Gastroesophageal sphincter (tissue), 4 donors: ENCODE measurements around the gene DOCK2. TPM values are rescaled to one million over a fixed set of nuclear protein-coding genes. Genes with fewer than 3 reads are reported as not detected.

Source experiments
- ATAC-seq: fragments of 150-250 bp; one replicate; pipeline ENCODE4 v1.9.1; 2016; ENCODE audit warnings: mild to moderate bottlenecking, moderate library complexity
- H3K27ac ChIP-seq, 4 donors: fragments of 200-600 bp; sonication (generic) in 3 of 4; 1 replicate in 3 of 4; 2 replicates in 1 of 4; pipeline ENCODE4 v1.5.1; 2016 to 2019
- H3K27me3 ChIP-seq: fragments of 200-600 bp; sonication (generic); one replicate; pipeline ENCODE4 v1.5.1; 2019
- H3K36me3 ChIP-seq, 2 donors: fragments of 200-600 bp; sonication (generic); one replicate each; pipeline ENCODE4 v1.5.1; 2019; ENCODE audit warnings: control low read depth in 1 of 2
- H3K4me1 ChIP-seq, 3 donors: fragments of 200-600 bp; sonication (generic); 1 replicate in 2 of 3; 2 replicates in 1 of 3; pipeline ENCODE4 v1.5.1; 2016 to 2019; ENCODE audit warnings: control low read depth in 2 of 3
- H3K4me3 ChIP-seq, 2 donors: fragments of 200-600 bp; sonication (generic); one replicate each; pipeline ENCODE4 v1.5.1; 2019; ENCODE audit warnings: mild to moderate bottlenecking in 1 of 2, moderate library complexity in 1 of 2
- H3K9me3 ChIP-seq, 3 donors: fragments of 200-600 bp; sonication (generic); one replicate each; pipeline ENCODE4 v1.5.1; 2017 to 2019; ENCODE audit warnings: control low read depth in 2 of 3
- EP300 ChIP-seq: sonication (generic); formaldehyde crosslinking; IDR thresholded peaks from one replicate; pipeline ENCODE4 v1.6.1; 2017; ENCODE audit warnings: antibody characterized with exemption, mild to moderate bottlenecking
- POLR2A ChIP-seq, 2 donors: fragments of 450-650 bp; IDR thresholded peaks; one replicate each; pipeline ENCODE4 v1.6.1; 2017; ENCODE audit warnings: antibody characterized with exemption in 2 of 2, mild to moderate bottlenecking in 2 of 2, moderate library complexity in 1 of 2
- POLR2AphosphoS5 ChIP-seq: sonication (generic); formaldehyde crosslinking; IDR thresholded peaks from one replicate; pipeline ENCODE4 v1.6.1; 2017; ENCODE audit warnings: antibody characterized with exemption
- WGBS, 2 donors: methylation state at CpG; one replicate each; pipeline ENCODE4 v1.1.5; 2018; ENCODE audit warnings: low coverage in 1 of 2; 5-methylcytosine and 5-hydroxymethylcytosine counted together
- total RNA-seq, 4 donors: library from RNA; depleted of rRNA; stranded (reverse); fragments of >200 nt; gene quantifications; one replicate each; pipeline ENCODE4 v1.1.0, GENCODE V29; 2016
- TF ChIP-seq, protein P1 (sequence below), 4 experiments: fragments of 200-600 bp in 2 of 4; fragments of 450-650 bp in 2 of 4; sonication (generic) in 1 of 4; IDR thresholded peaks; one replicate each; pipeline ENCODE4 v1.5.1; 2017 to 2019; ENCODE audit warnings: antibody characterized with exemption in 4 of 4, mild to moderate bottlenecking in 2 of 4, moderate library complexity in 2 of 4

Gene DOCK2
- total RNA-seq, 4 donors from 2014 or later: 9.3 to 20.6 (median 11.8) TPM

GRCh38 chr5:169728418-169728817, 91.3 kb downstream of the DOCK2 start:
- ATAC-seq: no peak
- Histone ChIP-seq H3K27me3 (peaks cover 18% of the 10 kb centered on the region), H3K4me1 (no peaks in the 10 kb centered on the region), H3K36me3 (no peaks in the 10 kb centered on the region), H3K9me3 (no peaks in the 10 kb centered on the region), H3K27ac (no peak overlapping the region), H3K4me3 (no peak overlapping the region)
- WGBS, 2 donors: 67 to 100% methylated on average over 1 of the region's 1 CpG
- no peak for TF ChIP-seq POLR2A (IDR thresholded peaks at IDR 0.05)
- TF ChIP-seq, protein P1, sequence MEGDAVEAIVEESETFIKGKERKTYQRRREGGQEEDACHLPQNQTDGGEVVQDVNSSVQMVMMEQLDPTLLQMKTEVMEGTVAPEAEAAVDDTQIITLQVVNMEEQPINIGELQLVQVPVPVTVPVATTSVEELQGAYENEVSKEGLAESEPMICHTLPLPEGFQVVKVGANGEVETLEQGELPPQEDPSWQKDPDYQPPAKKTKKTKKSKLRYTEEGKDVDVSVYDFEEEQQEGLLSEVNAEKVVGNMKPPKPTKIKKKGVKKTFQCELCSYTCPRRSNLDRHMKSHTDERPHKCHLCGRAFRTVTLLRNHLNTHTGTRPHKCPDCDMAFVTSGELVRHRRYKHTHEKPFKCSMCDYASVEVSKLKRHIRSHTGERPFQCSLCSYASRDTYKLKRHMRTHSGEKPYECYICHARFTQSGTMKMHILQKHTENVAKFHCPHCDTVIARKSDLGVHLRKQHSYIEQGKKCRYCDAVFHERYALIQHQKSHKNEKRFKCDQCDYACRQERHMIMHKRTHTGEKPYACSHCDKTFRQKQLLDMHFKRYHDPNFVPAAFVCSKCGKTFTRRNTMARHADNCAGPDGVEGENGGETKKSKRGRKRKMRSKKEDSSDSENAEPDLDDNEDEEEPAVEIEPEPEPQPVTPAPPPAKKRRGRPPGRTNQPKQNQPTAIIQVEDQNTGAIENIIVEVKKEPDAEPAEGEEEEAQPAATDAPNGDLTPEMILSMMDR (IDR thresholded peaks at IDR 0.05): no peak
- TF ChIP-seq POLR2AphosphoS5: no peak
- TF ChIP-seq EP300: no peak

GRCh38 chr5:169731221-169731620, 94.1 kb downstream of the DOCK2 start:
- ATAC-seq: no peak
- TF ChIP-seq POLR2AphosphoS5 (no peak), POLR2A (IDR thresholded peaks at IDR 0.05) (no peak), EP300 (no peak)
- TF ChIP-seq, protein P1 (IDR thresholded peaks at IDR 0.05): no peak
- 70 to 87% methylated on average over 3 to 6 of the region's 6 CpGs for WGBS, 2 donors

DNA sequence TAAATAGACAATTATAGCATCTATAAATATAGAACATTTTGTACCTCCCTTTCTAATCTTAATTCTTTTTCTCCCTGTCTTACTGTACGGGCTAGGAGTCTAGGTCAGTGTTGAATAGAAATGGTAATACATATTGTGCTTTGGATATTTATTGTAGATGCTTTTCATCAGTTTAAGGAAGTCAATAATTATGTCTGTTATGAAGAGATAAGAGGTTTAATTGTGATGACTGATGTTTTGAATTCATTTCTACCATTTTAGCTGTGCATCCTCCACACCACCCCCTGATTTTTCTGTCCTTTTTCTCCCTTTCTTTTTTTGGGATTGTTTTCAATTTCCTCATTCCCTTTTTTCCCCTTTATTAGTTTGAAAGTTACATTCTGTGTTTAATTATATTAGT, 95.8 kb downstream of the DOCK2 start:
- no peak for TF ChIP-seq EP300
- no peak for TF ChIP-seq POLR2A (IDR thresholded peaks at IDR 0.05)
- TF ChIP-seq, protein P1 (IDR thresholded peaks at IDR 0.05): no peak
- no peak for TF ChIP-seq POLR2AphosphoS5
- H3K27ac ChIP-seq: no peak overlapping the region
- H3K27me3 ChIP-seq: peaks cover 15% of the 10 kb centered on the region
- WGBS, 2 donors: 25% methylated on average over 1 of the region's 1 CpG; no CpG with 5 or more reads in 1 of the 2 donors
- ATAC-seq: no peak
- H3K36me3 ChIP-seq: no peaks in the 10 kb centered on the region
- H3K4me3 ChIP-seq: no peak overlapping the region
- no peaks in the 10 kb centered on the region for H3K9me3 ChIP-seq
- H3K4me1 ChIP-seq: no peaks in the 10 kb centered on the region

More at GRCh38 chr5:169731221-169731620, 94.1 kb downstream of the DOCK2 start:
- no peaks in the 10 kb centered on the region for H3K4me1 ChIP-seq
- no peak overlapping the region for H3K4me3 ChIP-seq
- H3K27me3 ChIP-seq: peaks cover 18% of the 10 kb centered on the region
- no peaks in the 10 kb centered on the region for H3K9me3 ChIP-seq
- no peak overlapping the region for H3K27ac ChIP-seq
- H3K36me3 ChIP-seq: no peaks in the 10 kb centered on the region

GRCh38 chr5:169735913-169736312, 98.8 kb downstream of the DOCK2 start:
- no peak for ATAC-seq
- H3K9me3 ChIP-seq: no peaks in the 10 kb centered on the region
- H3K4me1 ChIP-seq: no peaks in the 10 kb centered on the region
- no peak overlapping the region for H3K4me3 ChIP-seq
- H3K27ac ChIP-seq: no peak overlapping the region
- TF ChIP-seq, protein P1 (IDR thresholded peaks at IDR 0.05): no peak
- TF ChIP-seq POLR2AphosphoS5: no peak
- no peak for TF ChIP-seq POLR2A (IDR thresholded peaks at IDR 0.05)
- no peak for TF ChIP-seq EP300
- no peaks in the 10 kb centered on the region for H3K36me3 ChIP-seq
- no peaks in the 10 kb centered on the region for H3K27me3 ChIP-seq
- WGBS, 2 donors: 80 to 90% methylated on average over 2 to 3 of the region's 3 CpGs

DNA sequence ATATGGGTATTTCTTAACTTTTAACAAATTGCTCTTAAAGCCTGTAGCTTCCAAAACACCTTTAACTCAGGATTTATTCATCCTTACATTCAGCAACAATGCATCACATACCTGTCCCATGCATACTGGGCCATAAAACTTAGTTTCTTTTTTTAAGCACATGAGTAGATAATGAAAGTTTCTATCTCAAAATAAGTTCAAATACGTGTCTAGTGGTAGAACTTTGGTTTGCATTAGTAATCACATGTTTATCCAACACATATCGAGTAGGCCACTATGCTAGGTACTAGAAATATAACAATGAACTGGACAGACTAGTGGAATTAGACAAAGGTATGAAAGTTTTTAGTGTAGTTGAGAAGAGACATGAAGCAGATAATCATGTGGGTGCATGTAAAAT, 99.6 kb downstream of the DOCK2 start:
- Histone ChIP-seq H3K9me3 (no peaks in the 10 kb centered on the region), H3K4me3 (no peak overlapping the region), H3K27ac (no peak overlapping the region), H3K36me3 (no peaks in the 10 kb centered on the region), H3K27me3 (no peaks in the 10 kb centered on the region), H3K4me1 (no peaks in the 10 kb centered on the region)
- ATAC-seq: no peak
- TF ChIP-seq POLR2AphosphoS5: no peak
- TF ChIP-seq EP300: no peak
- no peak for TF ChIP-seq POLR2A (IDR thresholded peaks at IDR 0.05)
- TF ChIP-seq, protein P1 (IDR thresholded peaks at IDR 0.05): no peak
- 78 to 86% methylated on average over 2 of the region's 2 CpGs for WGBS, 2 donors
